H1 (cell line): ENCODE data around the gene DGAT2. TPM values are rescaled to one million over a fixed set of nuclear protein-coding genes. Genes with fewer than 3 reads are reported as not detected.

Experiments
- CBX5 ChIP-seq: fragments of 300-800, 300-1000 bp; sonication (generic); IDR thresholded peaks from 2 replicates; pipeline ENCODE4 v1.7.1; 2016; ENCODE audit warnings: antibody characterized with exemption, low read length, low read depth
- CHD2 ChIP-seq: IDR thresholded peaks from 2 replicates; pipeline ENCODE4 v1.6.1; 2012; ENCODE audit warnings: low read length, improper control_type of control experiment
- MAFK ChIP-seq: IDR thresholded peaks from 2 replicates; pipeline ENCODE4 v1.6.1; 2012; ENCODE audit warnings: low read depth, mild to moderate bottlenecking, improper control_type of control experiment, low read length
- RBBP5 ChIP-seq: IDR thresholded peaks from 2 replicates; pipeline ENCODE4 v1.7.1; 2012; ENCODE audit warnings: low read depth, mild to moderate bottlenecking, inconsistent platforms, low read length, moderate library complexity, borderline replicate concordance
- USF2 ChIP-seq: IDR thresholded peaks from 2 replicates; pipeline ENCODE4 v1.6.1; 2011; ENCODE audit warnings: low read length, improper control_type of control experiment
- ZNF274 ChIP-seq: IDR thresholded peaks from 2 replicates; pipeline ENCODE4 v1.7.0; 2012; ENCODE audit warnings: low read length, borderline replicate concordance; ENCODE audit errors: extremely low read depth
- polyA plus RNA-seq, 7 experiments: library from polyadenylated mRNA; depleted of rRNA in 3 of 7; stranded (reverse) in 5 of 7; unstranded in 2 of 7; fragments of >200 nt in 5 of 7; fragments of 200-250 nt in 2 of 7; gene quantifications; 1 replicate in 5 of 7; 2 replicates in 1 of 7; 4 replicates in 1 of 7; pipeline versions ENCODE4 v1.2.1 to v1.2.3, GENCODE V29; 2011 to 2013; ENCODE audit warnings: missing spikeins in 2 of 7, mixed read lengths in 2 of 7
- total RNA-seq: library from RNA; stranded (reverse); fragmentation: NEBNext Ultra II Directional; extraction: Animal tissue kit (Norgen Biotek cat#: 25700); gene quantifications from 2 replicates; pipeline ENCODE4 v1.2.1, GENCODE V29; 2021

Gene DGAT2
- total and polyA plus RNA-seq, 2 of the 8 experiments (the other 6 are each of a cell fraction or from before 2014, with no cell fraction given), result 3.2 to 5.9 TPM

DNA sequence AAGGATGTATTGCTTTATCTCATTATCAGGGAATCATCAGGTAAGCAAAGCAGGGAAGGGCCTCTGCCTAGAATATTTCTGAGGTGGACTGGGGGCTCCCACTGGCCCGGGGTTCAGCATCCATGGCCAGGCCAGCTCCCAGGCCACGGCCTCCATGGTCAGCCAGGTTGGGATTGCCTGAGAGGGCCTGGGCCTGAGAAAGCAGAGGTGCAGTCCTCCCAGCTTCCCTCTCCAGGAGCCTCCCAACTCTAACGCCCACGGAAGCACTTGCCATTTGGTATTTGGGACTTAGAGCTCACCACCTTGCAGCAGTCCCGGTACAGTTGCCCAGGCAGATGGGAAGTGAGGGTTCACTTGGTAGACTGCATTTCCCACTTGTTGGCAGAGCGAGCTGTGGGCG lies 12.7 kb downstream of the DGAT2 start (continued):
- TF ChIP-seq CBX5 (no peak), ZNF274 (no peak), RBBP5 (no peak), MAFK (no peak), CHD2 (no peak), USF2 (no peak)
